ENCODE data around the gene TBL1X. TPM values are rescaled to one million over a fixed set of nuclear protein-coding genes. Genes with fewer than 3 reads are reported as not detected.

The TBL1X gene
- 10 to 100 TPM; 10.1 to 13.8 TPM for total RNA-seq
- polyA plus RNA-seq (ENCODE audit: insufficient read length in 2 of 2) = 10 to 100 TPM; 13.2 to 16.0 TPM
- long read RNA-seq, donor 1, full-length matches to known transcripts = 3 of 3 reads
- long read RNA-seq, donor 1, partial matches to known transcripts = 0 of 3 reads
- long read RNA-seq, donor 1, other reads (novel, unspliced or antisense) = 0 of 3 reads
- long read RNA-seq, donor 2 = 0 reads
- long read RNA-seq, donor 3, partial matches to known transcripts = 0 of 1 reads
- long read RNA-seq, donor 3, other reads (novel, unspliced or antisense) = 0 of 1 reads
- long read RNA-seq, donor 4, full-length matches to known transcripts = 1 of 1 reads
- long read RNA-seq, donor 4, partial matches to known transcripts = 0 of 1 reads
- long read RNA-seq, donor 4, other reads (novel, unspliced or antisense) = 0 of 1 reads

DNA sequence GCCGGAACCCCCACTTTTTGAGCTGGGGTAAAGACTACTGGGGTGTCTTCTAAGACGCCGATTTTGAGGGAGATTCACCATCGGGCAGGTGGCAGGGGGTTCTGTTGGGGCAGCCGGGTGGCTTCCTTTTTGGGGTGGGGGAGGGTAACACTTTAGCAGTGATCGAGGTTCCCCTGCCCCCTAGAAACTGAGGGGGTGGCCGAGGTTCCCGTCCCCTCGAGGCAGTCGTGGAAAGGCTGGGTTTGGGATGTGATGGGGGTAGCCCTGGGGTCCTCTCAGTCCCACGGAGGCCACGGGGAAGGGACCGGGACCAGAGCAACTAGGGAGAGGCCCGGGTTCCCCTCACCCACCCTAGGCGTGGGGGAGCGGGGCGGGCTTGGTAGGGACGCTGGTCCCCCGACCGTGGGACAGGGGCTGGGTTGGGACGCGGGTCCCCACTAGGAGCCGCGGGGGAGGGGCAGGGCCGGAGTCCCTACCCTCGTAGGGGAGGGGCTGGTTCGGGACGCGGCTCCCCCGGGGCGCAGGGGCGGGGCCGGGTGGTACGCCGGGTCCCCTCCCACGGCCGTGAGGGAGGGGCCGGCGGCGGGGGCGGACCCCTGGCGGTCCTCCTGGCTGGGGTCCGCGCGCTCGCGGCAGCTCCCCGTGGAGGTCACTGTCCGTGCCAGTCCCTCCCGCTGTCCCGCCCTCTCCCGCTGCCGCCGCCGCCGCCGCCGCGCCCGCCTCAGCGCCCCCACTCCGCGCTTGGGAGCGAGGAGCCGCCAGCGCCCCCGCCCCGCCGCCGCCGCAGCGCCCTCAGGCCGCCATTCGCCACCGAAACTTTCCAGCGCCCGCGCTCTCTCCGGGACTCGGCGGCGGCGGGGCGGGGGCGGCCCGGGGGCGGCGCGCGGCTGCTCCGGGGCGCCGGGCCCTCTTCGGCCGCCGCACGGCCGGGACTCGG, at the start of gene TBL1X:
Gene TBL1X, plus strand, starts transcription at position 624 of the 937 bp plus-strand sequence. CDS start 188,529 bp downstream, outside the sequence.
- Histone ChIP-seq H3K4me3 (ENCODE audit: low read depth, low read length) (peak within 1 kb of the TSS; percentile 66), H3K36me3 (ENCODE audit: control insufficient read depth, insufficient read depth, low read length) (no peaks in the 10 kb centered on the region), H3K9me3 (ENCODE audit: control insufficient read depth, insufficient read depth, low read length) (no peaks in the 10 kb centered on the region), H3K27me3 (ENCODE audit: control insufficient read depth, insufficient read depth, low read length) (peaks cover 34% of the 10 kb centered on the region), H3K4me1 (ENCODE audit: control insufficient read depth, insufficient read depth, low read length) (peaks cover 47% of the 10 kb centered on the region), H3K27ac (ENCODE audit: low read depth, low read length) (peak within 1 kb of the TSS; percentile 63)
- peak in 2 of 6 donors; percentile 62 to 63 for DNase-seq (ENCODE audit: low read depth in 4 of 6, low spot score in 6 of 6)
- WGBS (ENCODE audit: insufficient coverage) = 2% methylated on average over 99 of the region's 99 CpGs

DNA sequence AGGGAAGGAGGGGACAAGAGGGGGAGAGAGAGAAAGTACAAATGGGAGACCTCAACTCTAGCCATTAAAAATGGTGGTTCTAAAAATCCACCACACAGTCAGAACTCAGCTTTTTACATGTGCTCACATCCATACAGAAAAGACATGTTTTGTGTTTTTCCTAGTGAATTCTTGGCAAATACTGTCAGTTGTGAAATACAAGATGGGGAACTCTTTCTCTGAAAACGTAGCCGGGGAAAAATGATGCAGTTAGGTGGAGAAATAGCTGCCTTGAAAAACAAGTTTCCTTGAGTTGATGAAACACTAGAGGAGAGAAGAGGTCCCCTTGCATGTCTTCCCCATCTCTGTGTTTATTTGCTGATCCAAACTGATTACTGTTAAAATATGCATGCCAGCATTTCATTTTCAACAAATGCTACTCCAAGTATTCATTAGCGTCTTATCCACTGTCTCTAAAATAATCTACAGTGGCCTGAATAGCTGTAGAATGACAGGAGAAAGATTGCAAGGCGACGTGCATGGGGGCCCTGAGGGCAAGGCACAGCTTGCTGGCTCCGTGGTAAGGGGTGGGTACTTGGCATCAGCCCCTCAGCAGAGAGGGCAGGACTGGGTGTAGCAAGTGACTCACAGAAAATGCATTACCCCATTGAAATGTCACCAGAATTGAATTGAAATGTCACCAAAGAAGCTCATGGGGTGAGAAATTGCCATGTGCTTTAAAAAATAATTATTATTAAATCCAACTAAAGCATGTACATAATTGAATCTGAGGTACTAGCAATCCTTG, 48.1 kb upstream of the TBL1X start:
- 28% methylated on average over 5 of the region's 6 CpGs for WGBS (ENCODE audit: insufficient coverage)
- peak in 1 of 6 donors; percentile 10 for DNase-seq (ENCODE audit: low read depth in 4 of 6, low spot score in 6 of 6)
- peaks cover 2% of the 10 kb centered on the region for H3K27me3 ChIP-seq (ENCODE audit: control insufficient read depth, insufficient read depth, low read length)
- no peak overlapping the region for H3K27ac ChIP-seq (ENCODE audit: low read depth, low read length)
- H3K9me3 ChIP-seq (ENCODE audit: control insufficient read depth, insufficient read depth, low read length) = no peaks in the 10 kb centered on the region
- H3K4me1 ChIP-seq (ENCODE audit: control insufficient read depth, insufficient read depth, low read length) = no peaks in the 10 kb centered on the region
- no peak overlapping the region for H3K4me3 ChIP-seq (ENCODE audit: low read depth, low read length)
- no peaks in the 10 kb centered on the region for H3K36me3 ChIP-seq (ENCODE audit: control insufficient read depth, insufficient read depth, low read length)

DNA sequence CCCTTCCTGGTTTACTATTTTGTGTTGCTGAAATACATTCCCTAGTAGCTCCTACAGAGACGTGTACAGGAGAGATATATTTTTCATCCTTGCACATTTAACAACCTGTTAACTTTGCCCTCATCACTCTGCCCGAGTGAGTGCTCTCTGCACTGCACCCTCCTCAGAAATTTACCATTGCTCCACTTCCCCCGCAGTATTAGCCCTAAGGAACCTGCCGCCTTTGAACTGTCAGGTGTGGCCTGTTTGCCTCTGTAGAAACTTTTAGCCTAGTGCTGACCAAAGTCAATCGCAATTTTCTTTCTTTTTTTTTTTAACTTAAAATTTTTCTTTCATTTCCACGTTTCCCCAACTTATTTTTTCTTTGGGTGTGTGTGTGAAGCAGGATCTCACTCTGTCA, 46.6 kb upstream of the TBL1X start:
- no peak for DNase-seq (ENCODE audit: low read depth in 4 of 6, low spot score in 6 of 6)
- H3K9me3 ChIP-seq (ENCODE audit: control insufficient read depth, insufficient read depth, low read length) = no peaks in the 10 kb centered on the region
- no peaks in the 10 kb centered on the region for H3K4me1 ChIP-seq (ENCODE audit: control insufficient read depth, insufficient read depth, low read length)
- H3K27me3 ChIP-seq (ENCODE audit: control insufficient read depth, insufficient read depth, low read length) = peaks cover 2% of the 10 kb centered on the region
- H3K27ac ChIP-seq (ENCODE audit: low read depth, low read length) = no peak overlapping the region
- no peaks in the 10 kb centered on the region for H3K36me3 ChIP-seq (ENCODE audit: control insufficient read depth, insufficient read depth, low read length)
- no peak overlapping the region for H3K4me3 ChIP-seq (ENCODE audit: low read depth, low read length)
- 72% methylated on average over 4 of the region's 6 CpGs for WGBS (ENCODE audit: insufficient coverage)

DNA sequence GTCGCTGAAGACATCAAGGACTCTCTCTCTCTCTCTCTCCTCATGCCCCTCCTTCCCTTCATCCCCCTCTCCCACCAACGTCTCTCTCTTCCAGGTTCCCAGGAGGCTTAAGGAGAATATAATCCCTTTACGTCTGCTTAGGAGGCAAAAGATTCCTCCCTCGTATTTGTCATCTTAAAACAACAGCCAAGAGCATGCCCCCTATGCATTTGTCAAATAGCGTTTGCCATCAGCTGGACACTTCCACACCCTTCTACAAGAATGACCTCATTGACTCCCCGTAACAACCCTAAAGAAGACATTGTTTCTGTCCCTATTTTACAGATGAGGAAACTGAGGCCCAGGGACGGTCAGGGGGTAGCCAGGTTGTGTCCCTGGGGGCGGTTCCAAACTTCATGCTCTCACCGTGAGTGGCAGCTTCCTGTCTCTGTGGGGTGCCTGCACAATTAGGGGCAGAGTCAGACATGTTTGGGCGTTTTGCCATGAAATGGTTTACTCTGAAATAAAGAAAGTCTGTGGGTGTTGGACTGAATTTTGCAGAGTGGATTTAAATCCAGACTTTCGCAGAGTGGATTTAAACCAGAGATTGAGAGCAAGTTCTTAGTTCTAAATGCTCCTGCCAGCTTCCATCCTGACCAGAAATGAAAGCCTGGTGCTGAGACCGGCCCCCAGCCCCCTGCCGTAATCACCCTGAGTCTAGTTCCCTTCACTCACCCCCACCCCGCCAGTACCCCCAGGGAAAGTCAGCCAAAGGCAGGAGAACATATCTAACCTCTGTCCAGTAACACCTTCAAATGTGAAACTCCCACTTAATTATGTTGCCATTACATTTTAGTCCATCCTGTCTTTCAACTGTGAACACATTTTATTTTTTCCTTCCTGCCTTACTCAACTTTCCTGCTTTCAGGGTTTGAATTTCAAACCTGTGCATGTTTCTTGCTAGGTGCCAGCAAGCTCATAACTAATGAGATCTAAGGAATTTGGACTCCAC, 44.3 kb upstream of the TBL1X start:
- H3K4me3 ChIP-seq (ENCODE audit: low read depth, low read length) = no peak overlapping the region
- peaks cover 6% of the 10 kb centered on the region for H3K9me3 ChIP-seq (ENCODE audit: control insufficient read depth, insufficient read depth, low read length)
- H3K4me1 ChIP-seq (ENCODE audit: control insufficient read depth, insufficient read depth, low read length) = no peaks in the 10 kb centered on the region
- peaks cover 2% of the 10 kb centered on the region for H3K27me3 ChIP-seq (ENCODE audit: control insufficient read depth, insufficient read depth, low read length)
- WGBS (ENCODE audit: insufficient coverage) = 51% methylated on average over 13 of the region's 14 CpGs
- no peak overlapping the region for H3K27ac ChIP-seq (ENCODE audit: low read depth, low read length)
- DNase-seq (ENCODE audit: low read depth in 4 of 6, low spot score in 6 of 6) = no peak
- no peaks in the 10 kb centered on the region for H3K36me3 ChIP-seq (ENCODE audit: control insufficient read depth, insufficient read depth, low read length)

DNA sequence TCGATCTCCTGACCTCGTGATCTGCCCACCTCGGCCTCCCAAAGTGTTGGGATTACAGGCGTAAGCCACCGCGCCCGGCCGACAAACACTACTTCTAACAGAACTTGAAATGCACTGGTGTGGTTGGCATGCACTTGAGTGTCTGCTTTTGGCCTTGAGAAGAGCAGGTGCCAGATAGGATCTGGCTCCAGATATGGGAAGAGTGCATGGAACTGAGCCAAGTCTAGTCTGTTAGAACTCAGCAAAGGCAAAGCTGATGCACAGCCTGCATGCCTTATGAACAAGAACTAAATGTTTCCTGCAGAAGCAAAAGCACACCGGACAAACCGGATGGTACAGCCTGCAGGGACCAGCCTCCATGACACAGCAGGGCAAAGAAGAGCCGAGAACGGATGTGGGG, 35.1 kb upstream of the TBL1X start:
- DNase-seq (ENCODE audit: low read depth in 4 of 6, low spot score in 6 of 6) = peak in 2 of 6 donors; percentile 7 to 22
- Histone ChIP-seq H3K4me3 (ENCODE audit: low read depth, low read length) (no peak overlapping the region), H3K9me3 (ENCODE audit: control insufficient read depth, insufficient read depth, low read length) (peaks cover 3% of the 10 kb centered on the region), H3K36me3 (ENCODE audit: control insufficient read depth, insufficient read depth, low read length) (no peaks in the 10 kb centered on the region), H3K27me3 (ENCODE audit: control insufficient read depth, insufficient read depth, low read length) (no peaks in the 10 kb centered on the region), H3K27ac (ENCODE audit: low read depth, low read length) (no peak overlapping the region), H3K4me1 (ENCODE audit: control insufficient read depth, insufficient read depth, low read length) (no peaks in the 10 kb centered on the region)
- WGBS (ENCODE audit: insufficient coverage) = 71% methylated on average over 10 of the region's 12 CpGs

DNA sequence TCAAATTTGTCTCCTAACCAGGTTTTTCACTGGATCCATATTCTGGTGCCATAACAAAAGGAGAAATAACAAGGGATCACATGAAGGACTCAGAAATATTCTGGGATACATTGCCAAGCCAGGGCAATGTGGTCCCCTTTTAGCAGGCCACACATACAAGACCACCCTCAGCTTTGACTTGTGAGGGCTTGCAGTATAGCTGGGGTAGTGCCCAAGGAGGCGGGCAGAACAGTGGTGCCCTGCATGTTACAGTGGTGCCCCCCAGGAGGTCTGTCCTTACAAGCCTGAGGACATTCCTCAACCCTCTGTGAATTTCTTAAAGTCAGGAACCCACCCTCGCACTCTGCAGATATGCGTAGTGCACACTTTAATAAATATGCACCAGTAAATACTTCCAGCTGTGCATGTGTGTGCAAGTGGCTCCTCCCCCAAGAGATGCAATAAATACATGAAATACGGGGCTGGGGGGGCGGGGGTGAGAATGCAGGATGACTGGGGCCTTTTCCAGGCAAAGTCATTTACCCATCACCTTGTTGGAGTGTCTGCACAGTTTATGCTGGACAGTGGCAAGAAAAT, 34.4 kb upstream of the TBL1X start:
- Histone ChIP-seq H3K9me3 (ENCODE audit: control insufficient read depth, insufficient read depth, low read length) (no peaks in the 10 kb centered on the region), H3K4me1 (ENCODE audit: control insufficient read depth, insufficient read depth, low read length) (no peaks in the 10 kb centered on the region), H3K4me3 (ENCODE audit: low read depth, low read length) (no peak overlapping the region), H3K27ac (ENCODE audit: low read depth, low read length) (no peak overlapping the region), H3K36me3 (ENCODE audit: control insufficient read depth, insufficient read depth, low read length) (no peaks in the 10 kb centered on the region), H3K27me3 (ENCODE audit: control insufficient read depth, insufficient read depth, low read length) (no peaks in the 10 kb centered on the region)
- WGBS (ENCODE audit: insufficient coverage) = 100% methylated on average over 1 of the region's 5 CpGs
- no peak for DNase-seq (ENCODE audit: low read depth in 4 of 6, low spot score in 6 of 6)

DNA sequence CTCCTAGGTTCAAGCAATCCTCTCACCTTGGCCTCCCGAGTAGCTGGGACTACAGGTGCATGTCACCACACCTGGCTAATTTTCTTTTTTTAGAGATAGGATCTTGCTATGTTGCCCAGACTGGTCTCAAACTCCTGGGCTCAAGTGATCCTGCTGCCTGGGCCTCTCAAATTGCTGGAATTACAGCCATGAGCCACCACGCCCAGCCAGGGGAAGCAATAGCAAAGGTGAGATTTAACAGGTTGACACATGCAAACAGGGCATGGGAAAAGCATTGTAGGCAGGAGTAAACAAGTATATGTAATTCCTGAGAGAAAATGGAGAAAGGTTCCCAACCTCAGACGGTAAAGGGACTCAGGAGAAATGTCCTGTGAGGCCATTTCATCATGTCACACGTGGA, 33.6 kb upstream of the TBL1X start:
- no peaks in the 10 kb centered on the region for H3K9me3 ChIP-seq (ENCODE audit: control insufficient read depth, insufficient read depth, low read length)
- no peaks in the 10 kb centered on the region for H3K4me1 ChIP-seq (ENCODE audit: control insufficient read depth, insufficient read depth, low read length)
- H3K4me3 ChIP-seq (ENCODE audit: low read depth, low read length) = no peak overlapping the region
- H3K27ac ChIP-seq (ENCODE audit: low read depth, low read length) = no peak overlapping the region
- no peak for DNase-seq (ENCODE audit: low read depth in 4 of 6, low spot score in 6 of 6)
- no peaks in the 10 kb centered on the region for H3K27me3 ChIP-seq (ENCODE audit: control insufficient read depth, insufficient read depth, low read length)
- 91% methylated on average over 4 of the region's 4 CpGs for WGBS (ENCODE audit: insufficient coverage)
- H3K36me3 ChIP-seq (ENCODE audit: control insufficient read depth, insufficient read depth, low read length) = no peaks in the 10 kb centered on the region

DNA sequence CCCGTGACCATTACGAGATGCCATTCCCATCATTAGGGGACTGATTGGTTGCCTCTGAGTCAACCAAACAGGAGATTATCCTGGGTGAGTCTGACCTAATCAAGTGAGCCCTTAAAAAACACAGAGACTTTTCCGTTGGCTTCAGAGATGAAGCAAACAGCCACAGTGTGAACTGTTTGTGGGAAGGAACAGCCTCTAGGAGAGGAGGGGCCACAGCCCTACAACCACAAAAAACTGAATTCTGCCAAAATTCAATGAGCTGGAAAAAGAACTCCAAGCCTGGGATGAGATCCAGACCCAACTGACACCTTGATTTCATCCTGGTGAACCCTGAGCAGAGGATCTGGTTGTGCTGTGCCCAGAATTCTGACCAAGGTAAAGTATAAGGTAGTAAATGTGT, 31.3 kb upstream of the TBL1X start:
- Histone ChIP-seq H3K27me3 (ENCODE audit: control insufficient read depth, insufficient read depth, low read length) (peaks cover 5% of the 10 kb centered on the region), H3K9me3 (ENCODE audit: control insufficient read depth, insufficient read depth, low read length) (no peaks in the 10 kb centered on the region), H3K4me3 (ENCODE audit: low read depth, low read length) (no peak overlapping the region), H3K4me1 (ENCODE audit: control insufficient read depth, insufficient read depth, low read length) (no peaks in the 10 kb centered on the region), H3K36me3 (ENCODE audit: control insufficient read depth, insufficient read depth, low read length) (no peaks in the 10 kb centered on the region), H3K27ac (ENCODE audit: low read depth, low read length) (no peak overlapping the region)
- 65% methylated on average over 2 of the region's 3 CpGs for whole genome bisulfite sequencing (ENCODE audit: insufficient coverage)
- no peak for DNase-seq (ENCODE audit: low read depth in 4 of 6, low spot score in 6 of 6)

Data from spinal cord (tissue), 10 donors.